Neutrophil (primary cell): Measurements from ENCODE around the gene GRK4.

ENCODE experiments used
- H3K27ac ChIP-seq: fragments of 200-600 bp; sonication (generic); 2 replicates; pipeline ENCODE4 v1.5.1; 2016; ENCODE audit warnings: mild to moderate bottlenecking, moderate library complexity
- H3K27me3 ChIP-seq: fragments of 200-600 bp; sonication (generic); 2 replicates; pipeline ENCODE4 v1.6.0; 2016; ENCODE audit warnings: mild to moderate bottlenecking
- H3K36me3 ChIP-seq: fragments of 200-600 bp; sonication (generic); 2 replicates; pipeline ENCODE4 v1.5.1; 2017
- H3K4me1 ChIP-seq, 2 experiments: fragments of 200-600 bp in 1 of 2; sonication (generic) in 1 of 2; 1 replicate in 1 of 2; 2 replicates in 1 of 2; pipeline versions ENCODE4 v1.5.1 to v1.6.1; 2013 to 2016; ENCODE audit warnings: low read depth in 1 of 2, low read length in 1 of 2, mild to moderate bottlenecking in 1 of 2, moderate library complexity in 1 of 2; ENCODE audit not compliant: control insufficient read depth in 1 of 2, insufficient read depth in 1 of 2
- H3K4me3 ChIP-seq, 2 experiments: fragments of 200-600 bp in 1 of 2; sonication (generic) in 1 of 2; 1 replicate in 1 of 2; 2 replicates in 1 of 2; pipeline ENCODE4 v1.5.1; 2013 to 2016; ENCODE audit warnings: low read depth in 1 of 2, low read length in 1 of 2, mild to moderate bottlenecking in 1 of 2, moderate library complexity in 1 of 2
- H3K9me3 ChIP-seq: fragments of 200-600 bp; sonication (generic); 2 replicates; pipeline ENCODE4 v1.5.1; 2016
- TF ChIP-seq, protein P1 (sequence below): fragments of 200-600 bp; sonication (generic); IDR thresholded peaks from 2 replicates; pipeline ENCODE4 v1.5.1; 2016; ENCODE audit warnings: antibody characterized with exemption

GRK4 gene

GRCh38 chr4:3010577-3010976, 47.2 kb downstream of the GRK4 start:
- Histone ChIP-seq H3K27ac (no peak overlapping the region), H3K27me3 (no peaks in the 10 kb centered on the region), H3K36me3 (no peaks in the 10 kb centered on the region), H3K9me3 (no peaks in the 10 kb centered on the region), H3K4me3 (no peak overlapping the region), H3K4me1 (no peaks in the 10 kb centered on the region)
- TF ChIP-seq, protein P1, sequence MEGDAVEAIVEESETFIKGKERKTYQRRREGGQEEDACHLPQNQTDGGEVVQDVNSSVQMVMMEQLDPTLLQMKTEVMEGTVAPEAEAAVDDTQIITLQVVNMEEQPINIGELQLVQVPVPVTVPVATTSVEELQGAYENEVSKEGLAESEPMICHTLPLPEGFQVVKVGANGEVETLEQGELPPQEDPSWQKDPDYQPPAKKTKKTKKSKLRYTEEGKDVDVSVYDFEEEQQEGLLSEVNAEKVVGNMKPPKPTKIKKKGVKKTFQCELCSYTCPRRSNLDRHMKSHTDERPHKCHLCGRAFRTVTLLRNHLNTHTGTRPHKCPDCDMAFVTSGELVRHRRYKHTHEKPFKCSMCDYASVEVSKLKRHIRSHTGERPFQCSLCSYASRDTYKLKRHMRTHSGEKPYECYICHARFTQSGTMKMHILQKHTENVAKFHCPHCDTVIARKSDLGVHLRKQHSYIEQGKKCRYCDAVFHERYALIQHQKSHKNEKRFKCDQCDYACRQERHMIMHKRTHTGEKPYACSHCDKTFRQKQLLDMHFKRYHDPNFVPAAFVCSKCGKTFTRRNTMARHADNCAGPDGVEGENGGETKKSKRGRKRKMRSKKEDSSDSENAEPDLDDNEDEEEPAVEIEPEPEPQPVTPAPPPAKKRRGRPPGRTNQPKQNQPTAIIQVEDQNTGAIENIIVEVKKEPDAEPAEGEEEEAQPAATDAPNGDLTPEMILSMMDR, result no peak

GRCh38 chr4:3010998-3011397, 47.6 kb downstream of the GRK4 start:
- H3K27ac ChIP-seq, result no peak overlapping the region

DNA sequence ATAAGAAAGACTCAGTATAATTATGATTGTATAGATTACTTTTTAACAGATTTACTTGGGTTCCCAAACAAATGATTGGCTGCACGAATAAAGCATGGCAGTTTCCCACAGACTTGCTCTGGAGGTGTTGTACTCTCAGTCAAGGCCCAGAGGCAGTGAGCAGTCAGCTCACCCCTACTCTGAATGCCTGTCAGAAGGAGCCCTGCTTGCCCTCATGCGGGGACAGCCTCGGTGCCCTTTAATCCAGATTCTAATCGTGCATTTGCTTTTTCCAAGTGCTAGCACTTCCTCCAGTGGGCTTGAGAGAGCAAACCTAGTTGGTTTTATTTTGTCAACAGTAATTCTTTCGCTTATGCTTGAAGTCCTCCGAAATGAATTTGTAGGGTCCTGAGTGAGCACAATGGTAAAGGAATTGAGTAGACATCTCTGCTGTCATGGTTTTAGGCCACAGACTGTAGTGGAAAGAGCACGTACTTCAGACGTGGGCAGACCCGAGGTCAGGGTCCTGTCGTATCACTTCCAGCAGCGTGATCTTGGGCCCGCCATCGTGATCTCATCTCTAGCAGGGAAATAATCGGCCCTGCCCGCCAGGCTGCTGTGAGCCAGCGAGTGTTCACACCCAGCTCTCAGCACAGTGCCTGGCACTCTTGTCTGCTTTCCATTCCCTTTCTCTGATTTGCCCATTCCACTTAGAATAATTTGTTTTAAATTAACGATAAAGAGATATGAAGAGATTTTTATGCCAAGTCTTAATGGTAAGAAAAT, 48.3 kb downstream of the GRK4 start:
- H3K4me1 ChIP-seq, result no peaks in the 10 kb centered on the region
- H3K9me3 ChIP-seq, result no peaks in the 10 kb centered on the region
- no peaks in the 10 kb centered on the region for H3K36me3 ChIP-seq
- TF ChIP-seq, protein P1, result no peak
- H3K27me3 ChIP-seq, result no peaks in the 10 kb centered on the region
- H3K4me3 ChIP-seq, result no peak overlapping the region
- no peak overlapping the region for H3K27ac ChIP-seq

More at GRCh38 chr4:3010998-3011397, 47.6 kb downstream of the GRK4 start:
- H3K4me3 ChIP-seq, result no peak overlapping the region
- TF ChIP-seq, protein P1, result no peak
- H3K9me3 ChIP-seq, result no peaks in the 10 kb centered on the region
- H3K27me3 ChIP-seq, result no peaks in the 10 kb centered on the region
- H3K4me1 ChIP-seq, result no peaks in the 10 kb centered on the region
- H3K36me3 ChIP-seq, result no peaks in the 10 kb centered on the region

- no peaks in the 10 kb centered on the region for H3K9me3 ChIP-seq
- H3K4me1 ChIP-seq, result no peaks in the 10 kb centered on the region
- no peaks in the 10 kb centered on the region for H3K27me3 ChIP-seq
- no peaks in the 10 kb centered on the region for H3K36me3 ChIP-seq
- TF ChIP-seq, protein P1, result no peak
- H3K4me3 ChIP-seq, result no peak overlapping the region
- no peak overlapping the region for H3K27ac ChIP-seq
These were observed 50.0 kb downstream of the GRK4 start for GRCh38 chr4:3013323-3013722.

DNA sequence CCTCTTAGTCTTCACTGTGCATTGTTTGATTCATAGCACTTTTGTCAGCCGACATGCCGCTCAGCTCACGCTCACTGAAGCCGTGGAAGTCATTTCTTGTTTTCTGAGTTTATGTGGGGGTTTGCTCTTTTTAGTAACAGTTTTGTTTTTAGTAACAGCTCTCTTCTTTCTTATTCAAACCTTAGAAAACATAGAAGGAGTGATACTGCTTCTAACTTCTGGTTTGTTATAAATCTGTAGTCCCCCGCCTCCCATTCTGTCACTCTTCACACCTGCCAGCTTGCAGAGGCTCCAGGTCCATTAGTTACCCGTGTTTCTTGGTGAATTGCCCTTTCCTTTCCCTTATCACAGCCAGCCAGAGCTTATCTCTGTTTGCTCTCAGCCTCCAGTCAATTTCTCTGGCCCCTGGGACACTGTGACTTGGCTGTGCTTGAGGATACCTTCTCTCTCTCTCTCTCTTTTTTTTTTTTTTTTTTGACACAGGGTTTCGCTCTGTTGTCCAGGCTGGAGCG, 50.5 kb downstream of the GRK4 start:
- TF ChIP-seq, protein P1, result no peak
- no peak overlapping the region for H3K4me3 ChIP-seq
- no peaks in the 10 kb centered on the region for H3K4me1 ChIP-seq
- no peak overlapping the region for H3K27ac ChIP-seq
- no peaks in the 10 kb centered on the region for H3K27me3 ChIP-seq
- H3K9me3 ChIP-seq, result no peaks in the 10 kb centered on the region
- no peaks in the 10 kb centered on the region for H3K36me3 ChIP-seq
